GM12878 (cell line): ENCODE measurements around the gene MGAT4B.

Experiments
- CEBPZ ChIP-seq: fragments of 150-350 bp; IDR thresholded peaks from 2 replicates; pipeline ENCODE4 v1.6.1; 2016; ENCODE audit warnings: low read depth, low read length
- CTCF ChIP-seq, 3 experiments: IDR thresholded peaks in 2 of 3; conservative IDR thresholded peaks in 1 of 3; 2 replicates each; pipeline ENCODE4 v1.5.1; 2011; ENCODE audit warnings: low read depth in 3 of 3, low read length in 3 of 3, mild to moderate bottlenecking in 3 of 3, control low read depth in 2 of 3, moderate library complexity in 2 of 3, inconsistent platforms in 1 of 3, mixed read lengths in 1 of 3; ENCODE audit not compliant: control insufficient read depth in 2 of 3, insufficient read depth in 1 of 3; ENCODE audit errors: extremely low read depth in 1 of 3
- ETV6 ChIP-seq, 2 experiments: fragments of 450-650 bp in 1 of 2; IDR thresholded peaks in 1 of 2; conservative IDR thresholded peaks in 1 of 2; 2 replicates each; pipeline ENCODE4 v1.6.1; 2014; ENCODE audit warnings: antibody characterized with exemption in 1 of 2, borderline replicate concordance in 1 of 2, low read depth in 1 of 2, mild to moderate bottlenecking in 1 of 2, moderate library complexity in 1 of 2
- EZH2 ChIP-seq: IDR thresholded peaks from 2 replicates; pipeline ENCODE4 v1.6.1; 2012; ENCODE audit warnings: low read depth, mild to moderate bottlenecking, control low read depth, inconsistent platforms, low read length, borderline replicate concordance; ENCODE audit not compliant: control insufficient read depth
- IKZF1 ChIP-seq: fragments of 450-650 bp; conservative IDR thresholded peaks from 2 replicates; pipeline ENCODE4 v1.6.1; 2017; ENCODE audit warnings: antibody characterized with exemption, mild to moderate bottlenecking
- IRF5 ChIP-seq: fragments of 450-650 bp; IDR thresholded peaks from 2 replicates; pipeline ENCODE4 v1.6.1; 2017; ENCODE audit warnings: borderline replicate concordance
- MYC ChIP-seq: IDR thresholded peaks from 2 replicates; pipeline ENCODE4 v1.6.1; 2011; ENCODE audit warnings: mild to moderate bottlenecking, low read length, moderate library complexity, inconsistent platforms; ENCODE audit not compliant: insufficient read depth, insufficient replicate concordance, insufficient read length, severe bottlenecking
- POLR2A ChIP-seq: IDR thresholded peaks from 2 replicates; pipeline ENCODE4 v1.6.1; 2011; ENCODE audit warnings: low read depth, mild to moderate bottlenecking, low read length
- RELA ChIP-seq: fragments of 450-650 bp; IDR thresholded peaks from 2 replicates; pipeline ENCODE4 v1.8.0; 2014; ENCODE audit warnings: borderline replicate concordance; ENCODE audit not compliant: partially characterized antibody
- SUPT20H ChIP-seq: IDR thresholded peaks from 2 replicates; pipeline ENCODE4 v1.6.1; 2011; ENCODE audit warnings: low read depth, mild to moderate bottlenecking, low read length, moderate library complexity, borderline replicate concordance; ENCODE audit not compliant: control insufficient read depth
- ZNF217 ChIP-seq: fragments of 450-650 bp; IDR thresholded peaks from 2 replicates; pipeline ENCODE4 v1.6.1; 2017; ENCODE audit warnings: antibody characterized with exemption, mild to moderate bottlenecking

GRCh38 chr5:179799644-179799973 lies 7.1 kb downstream of the MGAT4B start:
- no peak for TF ChIP-seq ETV6 (conservative IDR thresholded peaks at IDR 0.05 in 1 of 2, IDR thresholded peaks at IDR 0.05 in 1 of 2; ENCODE audit: borderline replicate concordance in 1 of 2, low read depth in 1 of 2)
- no peak for TF ChIP-seq ZNF217
- no peak; the same call in 1 of the 2 replicates for TF ChIP-seq POLR2A
- no peak for TF ChIP-seq IRF5
- TF ChIP-seq CTCF (IDR thresholded peaks at IDR 0.05 in 2 of 3, conservative IDR thresholded peaks at IDR 0.05 in 1 of 3; ENCODE audit: control insufficient read depth in 2 of 3, extremely low read depth in 1 of 3, insufficient read depth in 1 of 3, low read depth in 3 of 3, low read length in 3 of 3): no peak
- no peak for TF ChIP-seq MYC
- TF ChIP-seq EZH2: no peak
- TF ChIP-seq SUPT20H: no peak
- TF ChIP-seq CEBPZ: no peak
- TF ChIP-seq IKZF1: no peak
- no peak for TF ChIP-seq RELA
